ENCODE results near the gene CHD9. TPM values are rescaled to one million over a fixed set of nuclear protein-coding genes. Genes with fewer than 3 reads are reported as not detected.

Gene CHD9
- total and polyA plus RNA-seq, 7 donors = 13.8 to 88.5 (median 55.5) TPM

- no peak overlapping the region for H3K27ac ChIP-seq
- H3K4me1 ChIP-seq = no peaks in the 10 kb centered on the region
- H3K4me3 ChIP-seq = no peak overlapping the region
- no peaks in the 10 kb centered on the region for H3K27me3 ChIP-seq
- intact Hi-C loops (cut with DNase I) = no loop called here
- WGBS, 2 donors = 74 to 82% methylated on average over 1 of the region's 1 CpG
- no peak for DNase-seq
- peaks cover 9 to 99% (median 39%) of the 10 kb centered on the region in 4 donors for H3K36me3 ChIP-seq
- peaks cover 0 to 5% (median 0%) of the 10 kb centered on the region in 4 donors for H3K9me3 ChIP-seq
- TF ChIP-seq, protein P1, sequence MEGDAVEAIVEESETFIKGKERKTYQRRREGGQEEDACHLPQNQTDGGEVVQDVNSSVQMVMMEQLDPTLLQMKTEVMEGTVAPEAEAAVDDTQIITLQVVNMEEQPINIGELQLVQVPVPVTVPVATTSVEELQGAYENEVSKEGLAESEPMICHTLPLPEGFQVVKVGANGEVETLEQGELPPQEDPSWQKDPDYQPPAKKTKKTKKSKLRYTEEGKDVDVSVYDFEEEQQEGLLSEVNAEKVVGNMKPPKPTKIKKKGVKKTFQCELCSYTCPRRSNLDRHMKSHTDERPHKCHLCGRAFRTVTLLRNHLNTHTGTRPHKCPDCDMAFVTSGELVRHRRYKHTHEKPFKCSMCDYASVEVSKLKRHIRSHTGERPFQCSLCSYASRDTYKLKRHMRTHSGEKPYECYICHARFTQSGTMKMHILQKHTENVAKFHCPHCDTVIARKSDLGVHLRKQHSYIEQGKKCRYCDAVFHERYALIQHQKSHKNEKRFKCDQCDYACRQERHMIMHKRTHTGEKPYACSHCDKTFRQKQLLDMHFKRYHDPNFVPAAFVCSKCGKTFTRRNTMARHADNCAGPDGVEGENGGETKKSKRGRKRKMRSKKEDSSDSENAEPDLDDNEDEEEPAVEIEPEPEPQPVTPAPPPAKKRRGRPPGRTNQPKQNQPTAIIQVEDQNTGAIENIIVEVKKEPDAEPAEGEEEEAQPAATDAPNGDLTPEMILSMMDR (IDR thresholded peaks at IDR 0.05) = no peak
- no peak for TF ChIP-seq POLR2AphosphoS5 (IDR thresholded peaks at IDR 0.05)
- TF ChIP-seq POLR2A (IDR thresholded peaks at IDR 0.05) = no peak
- TF ChIP-seq EP300 (IDR thresholded peaks at IDR 0.05) = no peak
Observed at GRCh38 chr16:53249331-53249730, 194.5 kb downstream of the CHD9 start.

- WGBS, 2 donors = 93 to 94% methylated on average over 2 of the region's 2 CpGs
- TF ChIP-seq POLR2A (IDR thresholded peaks at IDR 0.05) (no peak), EP300 (IDR thresholded peaks at IDR 0.05) (no peak), POLR2AphosphoS5 (IDR thresholded peaks at IDR 0.05) (no peak)
- TF ChIP-seq, protein P1 (IDR thresholded peaks at IDR 0.05) = no peak
- no peaks in the 10 kb centered on the region for H3K27me3 ChIP-seq
- DNase-seq = no peak
- H3K9me3 ChIP-seq = no peaks in the 10 kb centered on the region
- no peak overlapping the region for H3K4me3 ChIP-seq
- H3K4me1 ChIP-seq = peaks cover 0 to 4% (median 0%) of the 10 kb centered on the region in 4 donors
- intact Hi-C loops (cut with DNase I) = no loop called here
- H3K27ac ChIP-seq = no peak overlapping the region
- peaks cover 0 to 89% (median 23%) of the 10 kb centered on the region in 4 donors for H3K36me3 ChIP-seq
Observed at GRCh38 chr16:53257001-53257400, 202.2 kb downstream of the CHD9 start.

GRCh38 chr16:53258809-53259208 is 204.0 kb downstream of the CHD9 start:
- peaks cover 0 to 4% (median 0%) of the 10 kb centered on the region in 4 donors for H3K4me1 ChIP-seq
- TF ChIP-seq EP300 (IDR thresholded peaks at IDR 0.05) = no peak
- no peak for TF ChIP-seq POLR2A (IDR thresholded peaks at IDR 0.05)
- TF ChIP-seq POLR2AphosphoS5 (IDR thresholded peaks at IDR 0.05) = no peak
- TF ChIP-seq, protein P1 (IDR thresholded peaks at IDR 0.05) = no peak
- peaks cover 0 to 90% (median 21%) of the 10 kb centered on the region in 4 donors for H3K36me3 ChIP-seq
- H3K27me3 ChIP-seq = no peaks in the 10 kb centered on the region
- intact Hi-C loops (cut with DNase I) = no loop called here
- H3K9me3 ChIP-seq = no peaks in the 10 kb centered on the region
- no peak overlapping the region for H3K4me3 ChIP-seq
- no peak overlapping the region for H3K27ac ChIP-seq
- DNase-seq = no peak
- WGBS, 2 donors = 94 to 97% methylated on average over 3 of the region's 3 CpGs

- H3K36me3 ChIP-seq = peaks cover 0 to 89% (median 11%) of the 10 kb centered on the region in 4 donors
- no peak overlapping the region for H3K27ac ChIP-seq
- peaks cover 0 to 4% (median 0%) of the 10 kb centered on the region in 4 donors for H3K4me1 ChIP-seq
- no peaks in the 10 kb centered on the region for H3K27me3 ChIP-seq
- no peak overlapping the region for H3K4me3 ChIP-seq
- no peak for TF ChIP-seq EP300 (IDR thresholded peaks at IDR 0.05)
- no peak for TF ChIP-seq POLR2A (IDR thresholded peaks at IDR 0.05)
- TF ChIP-seq, protein P1 (IDR thresholded peaks at IDR 0.05) = no peak
- TF ChIP-seq POLR2AphosphoS5 (IDR thresholded peaks at IDR 0.05) = no peak
- intact Hi-C loops (cut with DNase I) = no loop called here
- 92 to 95% methylated on average over 2 of the region's 2 CpGs for WGBS, 2 donors
- no peak for DNase-seq
- no peaks in the 10 kb centered on the region for H3K9me3 ChIP-seq
Observed at GRCh38 chr16:53261276-53261675, 206.5 kb downstream of the CHD9 start.

DNA sequence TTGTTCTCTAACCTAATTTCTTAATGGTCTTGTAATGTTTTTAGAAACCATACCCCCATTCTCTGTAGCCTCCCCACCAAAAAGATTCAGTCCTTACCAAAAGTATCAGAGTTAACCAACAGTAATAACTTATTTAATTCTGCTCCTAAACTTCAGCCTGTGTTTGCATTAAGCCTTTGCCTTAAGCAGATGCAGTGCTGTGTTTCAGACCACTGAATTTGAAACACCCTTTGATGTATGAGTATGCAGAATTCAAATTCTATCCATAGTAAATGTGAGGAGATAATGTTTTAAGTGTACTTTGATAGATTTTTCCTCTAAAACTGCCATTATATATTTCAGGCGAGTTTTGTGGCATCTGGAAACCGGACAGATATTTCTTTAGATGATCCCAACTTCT is 207.9 kb downstream of the CHD9 start:
- Histone ChIP-seq H3K4me1 (no peaks in the 10 kb centered on the region), H3K27ac (no peak overlapping the region), H3K27me3 (no peaks in the 10 kb centered on the region), H3K36me3 (peaks cover 0 to 86% (median 11%) of the 10 kb centered on the region in 4 donors), H3K4me3 (no peak overlapping the region), H3K9me3 (no peaks in the 10 kb centered on the region)
- 95 to 97% methylated on average over 2 of the region's 2 CpGs for WGBS, 2 donors
- TF ChIP-seq, protein P1 (IDR thresholded peaks at IDR 0.05) = no peak
- no peak for TF ChIP-seq POLR2AphosphoS5 (IDR thresholded peaks at IDR 0.05)
- no peak for DNase-seq
- intact Hi-C loops (cut with DNase I) = no loop called here

All from sigmoid colon (tissue), 7 donors.